Common myeloid progenitor, CD34-positive (primary cell): ENCODE data around the gene VPS8.

Experiments used
- CTCF ChIA-PET: fragments of 350-600 bp; sonication (Branson Sonifier 250); formaldehyde crosslinking; loops from one replicate; lab custom pipeline; 2021; ENCODE audit warnings: antibody characterized with exemption; lab: Charles Lee
- POLR2A ChIA-PET: fragments of 350-600 bp; sonication (Branson Sonifier 250); formaldehyde crosslinking; loops from one replicate; lab custom pipeline; 2021; ENCODE audit warnings: antibody characterized with exemption; lab: Charles Lee
- DNase-seq, 3 donors: peaks; one replicate each; pipeline versions ENCODE4 v3.0.0 to v3.0.0-alpha.2; 2013
- H3K27ac ChIP-seq, 2 experiments: 1 replicate in 1 of 2; 2 replicates in 1 of 2; pipeline ENCODE4 v1.7.0; 2013; ENCODE audit warnings: inconsistent platforms in 2 of 2, low read length in 2 of 2, mild to moderate bottlenecking in 2 of 2, low read depth in 1 of 2, moderate library complexity in 1 of 2; ENCODE audit not compliant: severe bottlenecking in 2 of 2, insufficient read depth in 1 of 2, poor library complexity in 1 of 2
- H3K27me3 ChIP-seq, 5 experiments: replicated peaks in 2 of 5; 1 replicate in 3 of 5; 2 replicates in 2 of 5; pipeline versions ENCODE4 v1.6.1 to v1.7.0; 2013; ENCODE audit warnings: low read length in 4 of 5, mild to moderate bottlenecking in 2 of 5, moderate library complexity in 2 of 5, inconsistent platforms in 1 of 5; ENCODE audit not compliant: insufficient read depth in 5 of 5, control insufficient read depth in 4 of 5
- H3K36me3 ChIP-seq, 4 experiments: 1 replicate in 2 of 4; 2 replicates in 2 of 4; pipeline versions ENCODE4 v1.6.1 to v1.7.0; 2013; ENCODE audit warnings: low read length in 3 of 4, control low read depth in 1 of 4, mild to moderate bottlenecking in 1 of 4; ENCODE audit not compliant: control insufficient read depth in 4 of 4, insufficient read depth in 4 of 4
- H3K4me1 ChIP-seq, 4 experiments: 1 replicate in 3 of 4; 2 replicates in 1 of 4; pipeline versions ENCODE4 v1.6.1 to v1.7.1; 2013; ENCODE audit warnings: low read length in 3 of 4, mild to moderate bottlenecking in 3 of 4, control low read depth in 1 of 4, inconsistent platforms in 1 of 4, moderate library complexity in 1 of 4; ENCODE audit not compliant: control insufficient read depth in 4 of 4, insufficient read depth in 4 of 4; ENCODE audit errors: control extremely low read depth in 1 of 4
- H3K4me3 ChIP-seq, 7 experiments: 1 replicate in 4 of 7; 2 replicates in 3 of 7; pipeline versions ENCODE4 v1.5.1 to v1.7.0; 2013; ENCODE audit warnings: mild to moderate bottlenecking in 7 of 7, low read length in 6 of 7, moderate library complexity in 6 of 7, inconsistent platforms in 2 of 7, low read depth in 2 of 7, control low read depth in 1 of 7; ENCODE audit not compliant: insufficient read depth in 4 of 7, control insufficient read depth in 1 of 7; ENCODE audit errors: extremely low read depth in 1 of 7
- H3K9me3 ChIP-seq, 5 experiments: 1 replicate in 4 of 5; 2 replicates in 1 of 5; pipeline versions ENCODE4 v1.6.1 to v1.7.1; 2013; ENCODE audit warnings: low read length in 4 of 5, mild to moderate bottlenecking in 2 of 5, inconsistent platforms in 1 of 5, low read depth in 1 of 5, moderate library complexity in 1 of 5; ENCODE audit not compliant: control insufficient read depth in 4 of 5, insufficient read depth in 2 of 5; ENCODE audit errors: control extremely low read depth in 1 of 5
- WGBS: methylation state at CpG from one replicate; pipeline ENCODE4 v1.1.5; 2013; ENCODE audit not compliant: insufficient coverage; 5-methylcytosine and 5-hydroxymethylcytosine counted together

Gene VPS8

GRCh38 chr3:184850201-184850600 is 38.2 kb downstream of the VPS8 start:
- no peaks in the 10 kb centered on the region for H3K9me3 ChIP-seq
- no peak for DNase-seq
- WGBS: 100% methylated on average over 1 of the region's 2 CpGs
- no peaks in the 10 kb centered on the region for H3K27me3 ChIP-seq
- ChIA-PET CTCF (no interaction called here), POLR2A (no interaction called here)
- peaks cover 15 to 58% (median 29%) of the 10 kb centered on the region in 4 experiments for H3K36me3 ChIP-seq
- no peaks in the 10 kb centered on the region for H3K4me1 ChIP-seq
- H3K4me3 ChIP-seq: no peak overlapping the region
- H3K27ac ChIP-seq: no peak overlapping the region

- POLR2A ChIA-PET: no interaction called here
- no peak for DNase-seq
- no peaks in the 10 kb centered on the region for H3K9me3 ChIP-seq
- H3K36me3 ChIP-seq: peaks cover 13 to 81% (median 52%) of the 10 kb centered on the region in 4 experiments
- no peaks in the 10 kb centered on the region for H3K27me3 ChIP-seq
- CTCF ChIA-PET: no interaction called here
- no peak overlapping the region for H3K4me3 ChIP-seq
- H3K4me1 ChIP-seq: no peaks in the 10 kb centered on the region
- WGBS: no CpG with 5 or more reads among the region's 2 CpGs
- no peak overlapping the region for H3K27ac ChIP-seq
Measured at GRCh38 chr3:184857099-184857498, 45.1 kb downstream of the VPS8 start.

- POLR2A ChIA-PET: no interaction called here
- H3K27me3 ChIP-seq: no peaks in the 10 kb centered on the region
- CTCF ChIA-PET: no interaction called here
- H3K36me3 ChIP-seq: peaks cover 15 to 63% (median 43%) of the 10 kb centered on the region in 4 experiments
- H3K4me3 ChIP-seq: no peak overlapping the region
- no peaks in the 10 kb centered on the region for H3K9me3 ChIP-seq
- no peak overlapping the region for H3K27ac ChIP-seq
- H3K4me1 ChIP-seq: no peaks in the 10 kb centered on the region
- DNase-seq: no peak
Measured at GRCh38 chr3:184864000-184864399, 52.0 kb downstream of the VPS8 start.

DNA sequence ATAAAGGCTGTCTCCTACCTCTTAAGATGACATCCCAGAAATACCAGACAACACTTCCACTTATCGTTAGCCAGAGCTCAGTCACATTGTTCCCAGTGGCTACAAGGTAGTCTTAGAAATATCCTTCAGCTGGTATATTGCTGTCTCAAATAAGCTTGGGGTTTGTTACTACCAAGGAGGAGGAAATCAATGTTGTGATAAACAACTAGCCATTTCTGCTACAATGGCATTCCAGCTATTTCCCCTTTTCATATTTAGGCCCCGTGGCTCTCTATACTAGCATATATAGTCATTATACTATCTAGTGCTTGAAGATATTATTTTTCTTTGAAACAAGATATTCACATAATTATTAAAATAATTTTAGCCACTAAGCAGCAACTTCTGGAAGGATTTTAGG is 56.5 kb downstream of the VPS8 start:
- no peak for DNase-seq
- ChIA-PET CTCF (interaction anchor here (1.1 to 2.4 kb wide), 4 partner anchors 20 to 310 kb away, joined by 3 to 7 read pairs (median 4); no protein-coding TSS in a partner anchor), POLR2A (no interaction called here)
- Histone ChIP-seq H3K9me3 (no peaks in the 10 kb centered on the region), H3K4me1 (no peaks in the 10 kb centered on the region), H3K4me3 (no peak overlapping the region), H3K27ac (no peak overlapping the region), H3K36me3 (peaks cover 18 to 58% (median 37%) of the 10 kb centered on the region in 4 experiments), H3K27me3 (no peaks in the 10 kb centered on the region)
- WGBS: no CpG with 5 or more reads among the region's 2 CpGs

DNA sequence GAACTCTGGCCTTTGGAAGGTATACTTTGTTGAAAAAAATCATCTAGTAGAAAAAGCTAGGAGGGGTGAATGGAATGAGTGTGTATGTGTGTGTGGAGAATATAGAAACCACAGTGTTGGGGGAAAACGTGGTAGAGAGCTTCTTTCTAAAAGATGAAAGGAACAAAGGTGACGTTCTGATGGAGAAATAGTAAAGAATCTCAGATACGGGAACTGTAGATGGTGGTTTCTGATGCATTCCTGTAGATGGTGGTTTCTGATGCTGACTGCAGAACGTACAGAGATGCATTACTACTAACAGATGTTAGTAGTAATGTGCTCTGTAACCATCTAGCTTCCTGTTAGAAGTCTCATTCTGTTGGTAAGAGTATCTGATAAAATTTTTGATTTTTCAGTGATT is 60.2 kb downstream of the VPS8 start:
- H3K27ac ChIP-seq: no peak overlapping the region
- no peak for DNase-seq
- no peaks in the 10 kb centered on the region for H3K9me3 ChIP-seq
- ChIA-PET POLR2A (no interaction called here), CTCF (interaction anchor here (1.0 to 1.6 kb wide), 2 partner anchors 20 to 307 kb away, joined by 4 read pairs; no protein-coding TSS in a partner anchor)
- no peak overlapping the region for H3K4me3 ChIP-seq
- peaks cover 19 to 52% (median 40%) of the 10 kb centered on the region in 4 experiments for H3K36me3 ChIP-seq
- no peaks in the 10 kb centered on the region for H3K27me3 ChIP-seq
- WGBS: 91% methylated on average over 3 of the region's 4 CpGs
- H3K4me1 ChIP-seq: no peaks in the 10 kb centered on the region

- WGBS: no CpG with 5 or more reads among the region's 1 CpG
- H3K4me3 ChIP-seq: no peak overlapping the region
- CTCF ChIA-PET: interaction anchor here (0.6 to 1.6 kb wide), 3 partner anchors 13 to 306 kb away, joined by 3 to 5 read pairs (median 4); no protein-coding TSS in a partner anchor
Measured at GRCh38 chr3:184873141-184873540, 61.2 kb downstream of the VPS8 start.

GRCh38 chr3:184874709-184875644 is 63.0 kb downstream of the VPS8 start:
- Histone ChIP-seq H3K4me3 (no peak overlapping the region), H3K9me3 (no peaks in the 10 kb centered on the region), H3K4me1 (no peaks in the 10 kb centered on the region), H3K27ac (no peak overlapping the region), H3K27me3 (no peaks in the 10 kb centered on the region), H3K36me3 (peaks cover 16 to 46% (median 31%) of the 10 kb centered on the region in 4 experiments)
- DNase-seq: peak; percentile 31 to 68 (median 58)
- ChIA-PET POLR2A (interaction anchor here (0.7 kb wide), 1 partner anchor 81 kb away, joined by 4 read pairs; no protein-coding TSS in a partner anchor), CTCF (interaction anchor here (0.6 to 1.8 kb wide), 13 partner anchors 8 to 382 kb away, joined by 3 to 11 read pairs (median 4); no protein-coding TSS in a partner anchor)
- WGBS: 100% methylated on average over 2 of the region's 5 CpGs

More at GRCh38 chr3:184873141-184873540, 61.2 kb downstream of the VPS8 start:
- Histone ChIP-seq H3K36me3 (peaks cover 18 to 53% (median 38%) of the 10 kb centered on the region in 4 experiments), H3K9me3 (no peaks in the 10 kb centered on the region), H3K4me1 (no peaks in the 10 kb centered on the region), H3K27me3 (no peaks in the 10 kb centered on the region), H3K27ac (no peak overlapping the region)
- POLR2A ChIA-PET: no interaction called here
- no peak for DNase-seq
